NCI-H1417 (cell line): ENCODE results near the gene MYRIP.
A peak's percentile ranks its signal among the peaks of the same experiment; 100 is the strongest.
"Not testable (repeated sequence)": the region's sequence is repeated elsewhere in the genome, so short reads cannot be mapped to it uniquely, and the experiment has no call there.

Experiments
- DNase-seq, 3 experiments: peaks; one replicate each; lab custom pipeline; 2025; lab: John Stamatoyannopoulos, UW

Gene MYRIP

GRCh38 chr3:39806820-39807219, 2.6 kb upstream of the MYRIP start:
- DNase-seq = no peak

GRCh38 chr3:39808467-39809180, 785 bp upstream of the MYRIP start:
- peak in 2 of 3 experiments; percentile 58 to 69 for DNase-seq

- peak in 2 of 3 experiments; percentile 1 to 72 for DNase-seq
Observed at GRCh38 chr3:39809995-39810595, 686 bp downstream of the MYRIP start.

- peak in 2 of 3 experiments; percentile 17 to 41 for DNase-seq
Observed at GRCh38 chr3:39810647-39811161, 1.3 kb downstream of the MYRIP start.

- no peak for DNase-seq
Observed at GRCh38 chr3:39811561-39811960, 2.2 kb downstream of the MYRIP start.

- DNase-seq = peak; percentile 20 to 41 (median 22)
Observed at GRCh38 chr3:39812537-39812936, 3.1 kb downstream of the MYRIP start.

- DNase-seq = peak in 2 of 3 experiments; percentile 0 to 34
Observed at GRCh38 chr3:39814007-39814406, 4.6 kb downstream of the MYRIP start.

GRCh38 chr3:39819899-39820298, 10.5 kb downstream of the MYRIP start:
- peak in 2 of 3 experiments; percentile 9 to 44 for DNase-seq

- DNase-seq = not testable (repeated sequence)
Observed at GRCh38 chr3:39833764-39834163, 24.4 kb downstream of the MYRIP start.

- no peak for DNase-seq
Observed at GRCh38 chr3:39839484-39839883, 30.1 kb downstream of the MYRIP start.

GRCh38 chr3:39843440-39843839, 34.0 kb downstream of the MYRIP start:
- DNase-seq = no peak

GRCh38 chr3:39848365-39848764, 39.0 kb downstream of the MYRIP start:
- DNase-seq = no peak

- DNase-seq = peak in 2 of 3 experiments; percentile 56 to 89
Observed at GRCh38 chr3:39849992-39850715, 40.7 kb downstream of the MYRIP start.

- peak; percentile 8 to 89 (median 47) for DNase-seq
Observed at GRCh38 chr3:39850716-39851032, 41.3 kb downstream of the MYRIP start.

- DNase-seq = no peak
Observed at GRCh38 chr3:39855517-39855916, 46.1 kb downstream of the MYRIP start.

- DNase-seq = no peak
Observed at GRCh38 chr3:39869890-39870289, 60.5 kb downstream of the MYRIP start.

GRCh38 chr3:39870706-39871105, 61.3 kb downstream of the MYRIP start:
- no peak for DNase-seq

- DNase-seq = no peak
Observed at GRCh38 chr3:39879581-39879980, 70.2 kb downstream of the MYRIP start.

- DNase-seq = no peak
Observed at GRCh38 chr3:39882111-39882510, 72.7 kb downstream of the MYRIP start.

- DNase-seq = no peak
Observed at GRCh38 chr3:39892068-39892467, 82.7 kb downstream of the MYRIP start.

- no peak for DNase-seq
Observed at GRCh38 chr3:39896184-39896583, 86.8 kb downstream of the MYRIP start.

- DNase-seq = peak in 1 of 3 experiments; percentile 3
Observed at GRCh38 chr3:39900462-39901002, 91.1 kb downstream of the MYRIP start.
